GM10248 (cell line): ENCODE results near the gene TIE1.

Experiments
- CTCF ChIA-PET: fragments of 300-600 bp; sonication (Branson Sonifier 250); formaldehyde crosslinking; extraction: SDS; loops from one replicate; lab custom pipeline; 2021; ENCODE audit warnings: antibody characterized with exemption; lab: Yijun Ruan, JAX
- POLR2A ChIA-PET: fragments of 350-650 bp; sonication (Branson Sonifier 250); formaldehyde crosslinking; extraction: SDS; loops from one replicate; lab custom pipeline; 2020; ENCODE audit warnings: antibody characterized with exemption; lab: Yijun Ruan, JAX
- DNase-seq: peaks from one replicate; pipeline ENCODE4 v3.0.0; 2012; ENCODE audit errors: extremely low spot score
- CTCF ChIP-seq: IDR thresholded peaks from 2 replicates; pipeline ENCODE4 v1.5.1; 2012; ENCODE audit warnings: mild to moderate bottlenecking, low read depth; ENCODE audit errors: extremely low read depth, missing control alignments, control extremely low read depth

Gene TIE1

DNA sequence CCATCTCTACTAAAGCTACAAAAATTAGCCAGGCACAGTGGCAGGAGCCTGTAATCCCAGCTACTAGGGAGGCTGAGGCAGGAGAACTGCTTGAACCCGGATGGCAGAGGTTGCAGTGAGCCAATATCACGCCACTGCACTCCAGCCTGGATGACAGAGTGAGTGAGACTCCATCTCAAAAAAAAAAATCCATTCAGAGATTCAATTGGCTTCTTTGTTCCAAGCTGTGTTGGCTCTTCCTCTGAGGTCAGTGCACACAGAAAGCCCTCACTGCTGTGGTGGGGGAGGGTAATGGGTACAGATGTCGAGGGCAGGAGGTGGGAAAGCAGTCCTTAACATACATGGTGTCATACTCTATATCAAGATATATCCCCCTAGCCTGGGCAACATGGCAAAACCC is 14.7 kb downstream of the TIE1 start:
- TF ChIP-seq CTCF: no peak
- no peak for DNase-seq
- ChIA-PET CTCF (no interaction called here), POLR2A (no interaction called here)

DNA sequence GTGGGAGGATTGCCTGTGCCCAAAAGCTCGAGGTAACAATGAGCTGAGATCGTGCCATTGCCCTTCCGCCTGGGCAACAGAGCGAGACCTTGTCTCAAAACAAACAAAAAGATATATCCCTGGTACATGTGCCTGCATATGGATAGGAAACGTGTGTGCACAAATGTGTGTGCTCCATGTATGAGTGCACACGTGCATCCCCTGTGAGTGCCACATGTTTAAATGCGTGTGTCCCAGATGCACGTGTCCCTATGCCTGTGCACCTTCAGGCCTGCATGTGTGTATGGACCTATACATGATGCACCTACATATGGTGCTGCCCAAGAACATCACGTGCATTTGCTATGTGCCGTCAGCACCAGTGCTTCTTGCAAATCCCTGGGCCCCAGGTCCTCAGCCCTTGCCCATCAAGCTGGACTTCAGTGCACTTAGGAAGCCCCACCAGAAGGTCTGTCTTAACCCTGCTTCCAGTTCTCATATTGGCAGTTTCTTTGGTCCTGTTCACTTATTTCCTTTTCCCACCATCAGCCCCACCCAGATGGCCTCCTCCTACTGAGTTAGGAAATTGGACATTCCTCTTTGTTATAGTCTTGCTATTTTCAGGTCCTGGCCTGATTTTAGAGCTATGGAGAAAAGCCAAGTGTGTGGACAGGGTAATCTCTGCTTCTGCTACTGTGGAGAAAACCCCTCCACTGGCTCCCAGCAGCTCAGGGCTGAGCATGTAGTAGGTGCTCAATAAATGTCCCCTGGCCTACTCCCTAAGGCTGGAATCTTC is 15.4 kb downstream of the TIE1 start:
- no peak for TF ChIP-seq CTCF
- ChIA-PET CTCF (no interaction called here), POLR2A (no interaction called here)

DNA sequence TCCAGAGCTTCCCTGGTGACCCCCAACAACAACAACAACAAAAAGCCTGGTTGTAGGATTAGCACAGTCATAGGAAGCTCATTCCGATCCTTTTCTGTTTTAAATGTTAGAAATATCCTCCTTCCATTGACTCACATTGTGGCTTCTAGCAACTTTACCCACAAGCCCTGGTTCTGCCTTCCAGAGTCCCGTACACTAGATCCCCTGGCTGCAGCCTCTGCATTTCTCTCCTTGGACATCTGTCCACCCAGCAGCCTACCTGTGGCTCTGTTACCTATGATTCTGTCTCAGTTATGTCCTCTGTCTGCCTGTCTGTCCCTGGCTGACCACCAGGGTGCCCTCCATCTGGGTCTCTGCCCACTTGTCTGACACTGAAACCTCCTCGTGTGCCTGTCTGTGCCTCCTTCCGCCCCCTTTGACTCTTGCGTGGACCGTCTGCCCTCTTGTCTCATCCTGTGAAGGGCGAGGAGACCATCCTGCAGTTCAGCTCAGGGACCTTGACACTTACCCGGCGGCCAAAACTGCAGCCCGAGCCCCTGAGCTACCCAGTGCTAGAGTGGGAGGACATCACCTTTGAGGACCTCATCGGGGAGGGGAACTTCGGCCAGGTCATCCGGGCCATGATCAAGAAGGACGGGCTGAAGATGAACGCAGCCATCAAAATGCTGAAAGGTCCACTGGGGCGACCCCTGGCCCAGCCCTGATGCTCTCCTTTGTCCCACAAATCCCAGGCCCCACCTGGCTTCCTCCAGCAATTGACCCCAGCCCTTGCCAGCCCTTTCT is 16.1 kb downstream of the TIE1 start:
- CTCF ChIA-PET: no interaction called here
- POLR2A ChIA-PET: no interaction called here
- no peak for TF ChIP-seq CTCF
- no peak for DNase-seq

More for the DNA sequence above, 15.4 kb downstream of the TIE1 start:
- no peak for DNase-seq

DNA sequence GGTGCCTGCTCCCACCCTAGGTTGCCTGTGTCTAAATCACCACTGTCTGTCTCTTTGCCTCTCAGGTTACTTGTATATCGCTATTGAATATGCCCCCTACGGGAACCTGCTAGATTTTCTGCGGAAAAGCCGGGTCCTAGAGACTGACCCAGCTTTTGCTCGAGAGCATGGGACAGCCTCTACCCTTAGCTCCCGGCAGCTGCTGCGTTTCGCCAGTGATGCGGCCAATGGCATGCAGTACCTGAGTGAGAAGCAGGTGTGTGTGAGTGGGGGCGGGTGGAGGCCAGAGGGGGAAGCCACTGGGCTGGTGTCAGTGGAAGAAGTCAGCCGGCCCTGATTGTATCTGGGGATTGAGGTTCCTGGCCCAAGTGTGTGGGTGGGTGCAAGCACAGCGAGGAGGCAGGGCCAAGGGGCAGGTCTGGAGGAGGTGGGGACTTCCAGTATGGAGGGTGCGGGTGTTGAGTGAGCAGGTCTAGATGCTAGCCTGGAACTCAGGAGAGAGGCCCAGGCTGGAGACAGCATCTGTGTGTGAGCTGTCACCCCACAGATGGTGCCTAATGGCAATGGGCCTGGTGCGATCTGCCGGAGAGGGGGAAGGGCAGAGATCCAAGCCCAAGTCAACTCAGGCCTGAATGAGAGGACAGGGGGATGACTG is 17.2 kb downstream of the TIE1 start:
- ChIA-PET POLR2A (no interaction called here), CTCF (no interaction called here)
- DNase-seq: no peak
- no peak for TF ChIP-seq CTCF

DNA sequence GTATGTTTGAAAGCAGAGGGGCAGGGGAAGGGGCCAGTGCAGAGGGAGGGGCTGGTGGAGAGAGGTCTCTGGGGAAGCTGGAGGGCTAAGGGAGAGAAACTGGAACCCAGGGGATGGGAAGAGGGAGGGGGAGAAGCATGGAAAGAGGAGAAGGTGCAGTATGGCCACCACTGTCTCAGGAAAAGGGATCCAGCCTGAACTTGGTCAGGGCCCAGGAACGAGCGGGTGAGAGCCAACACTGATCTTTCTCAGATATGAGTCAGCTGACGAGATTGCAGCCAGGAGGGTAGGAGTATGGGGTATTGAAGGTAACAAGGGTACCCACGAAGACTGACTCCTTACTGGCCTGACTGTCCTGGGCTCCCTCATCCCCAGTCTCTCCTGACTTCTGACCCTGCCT is 18.0 kb downstream of the TIE1 start:
- TF ChIP-seq CTCF: no peak
- no peak for DNase-seq
- POLR2A ChIA-PET: no interaction called here
- CTCF ChIA-PET: no interaction called here

- TF ChIP-seq CTCF: no peak
- CTCF ChIA-PET: no interaction called here
- DNase-seq: no peak
- POLR2A ChIA-PET: no interaction called here
Observed at GRCh38 chr1:43319288-43319687, 18.5 kb downstream of the TIE1 start.
